K562 (cell line): ENCODE measurements around the gene DNAJB6. TPM values are rescaled to one million over a fixed set of nuclear protein-coding genes. Genes with fewer than 3 reads are reported as not detected.
A peak's percentile ranks its signal among the peaks of the same experiment; 100 is the strongest.

Experiments
- ATF7 ChIP-seq: fragments of 450-650 bp; IDR thresholded peaks from 2 replicates; pipeline ENCODE4 v1.7.1; 2014; ENCODE audit warnings: mild to moderate bottlenecking, moderate library complexity
- CBFB ChIP-seq: sonication (generic); formaldehyde crosslinking; IDR thresholded peaks from 2 replicates; pipeline ENCODE4 v1.4.0; 2020; ENCODE audit warnings: mild to moderate bottlenecking, missing genetic modification reagents
- ETS2 ChIP-seq: IDR thresholded peaks from 2 replicates; pipeline ENCODE4 v1.6.1; 2016; ENCODE audit warnings: borderline replicate concordance, missing genetic modification characterization, mild to moderate bottlenecking, moderate library complexity, missing compliant biosample characterization; ENCODE audit not compliant: poor library complexity, severe bottlenecking
- GATA2 ChIP-seq: sonication (generic); formaldehyde crosslinking; IDR thresholded peaks from 2 replicates; pipeline ENCODE4 v1.4.0; 2020; ENCODE audit warnings: mild to moderate bottlenecking, missing genetic modification reagents
- HDGF ChIP-seq: fragments of 450-650 bp; IDR thresholded peaks from 2 replicates; pipeline ENCODE4 v1.6.1; 2016
- HMBOX1 ChIP-seq: sonication (generic); IDR thresholded peaks from 2 replicates; pipeline ENCODE4 v1.6.1; 2016
- HMGN3 ChIP-seq: IDR thresholded peaks from 2 replicates; pipeline ENCODE4 v1.6.1; 2011; ENCODE audit warnings: borderline replicate concordance, low read depth, mild to moderate bottlenecking, mixed read lengths, low read length; ENCODE audit not compliant: insufficient read length; ENCODE audit errors: extremely low read depth
- MAZ ChIP-seq, 2 experiments: fragments of 450-650 bp in 1 of 2; sonication (generic) in 1 of 2; formaldehyde crosslinking; IDR thresholded peaks in 1 of 2; conservative IDR thresholded peaks in 1 of 2; 2 replicates each; pipeline versions ENCODE4 v1.4.0 to v1.5.0; 2020; ENCODE audit warnings: mild to moderate bottlenecking in 1 of 2, missing genetic modification reagents in 1 of 2
- NR1H2 ChIP-seq: sonication (generic); formaldehyde crosslinking; IDR thresholded peaks from 2 replicates; pipeline ENCODE4 v1.4.0; 2020; ENCODE audit warnings: mild to moderate bottlenecking, missing genetic modification reagents
- POLR2AphosphoS5 ChIP-seq: IDR thresholded peaks from 2 replicates; pipeline ENCODE4 v1.6.1; 2011; ENCODE audit warnings: mild to moderate bottlenecking, low read depth, low read length, moderate library complexity; ENCODE audit not compliant: control insufficient read depth, insufficient read depth
- RB1 ChIP-seq: fragments of 450-650 bp; IDR thresholded peaks from 2 replicates; pipeline ENCODE4 v1.6.1; 2017; ENCODE audit warnings: low read depth, mild to moderate bottlenecking
- SIRT6 ChIP-seq: IDR thresholded peaks from one replicate; pipeline ENCODE4 v1.6.1; 2012; ENCODE audit warnings: low read depth, mild to moderate bottlenecking, control low read depth, inconsistent platforms, low read length, moderate library complexity
- U2AF1 ChIP-seq: fragments of 200-400 bp; formaldehyde crosslinking; optimal IDR thresholded peaks from 2 replicates; pipeline ENCODE3; 2017; ENCODE audit warnings: mild to moderate bottlenecking, low read depth, low read length, moderate library complexity
- ZC3H8 ChIP-seq: fragments of 450-650 bp; IDR thresholded peaks from 2 replicates; pipeline ENCODE4 v1.6.1; 2017
- ZFP30 ChIP-seq: fragments of 250-450 bp; sonication (Bioruptor Pico); IDR thresholded peaks from 2 replicates; pipeline ENCODE4 v1.8.0; 2022; ENCODE audit warnings: moderate library complexity, mild to moderate bottlenecking, inconsistent platforms, borderline replicate concordance
- ZNF311 ChIP-seq: fragments of 250-450 bp; sonication (Bioruptor Pico); IDR thresholded peaks from 2 replicates; pipeline ENCODE4 v1.4.0; 2020; ENCODE audit warnings: mild to moderate bottlenecking, moderate library complexity
- ZNF324 ChIP-seq: fragments of 250-450 bp; sonication (Bioruptor Pico); IDR thresholded peaks from 2 replicates; pipeline ENCODE4 v1.4.0; 2020; ENCODE audit warnings: mild to moderate bottlenecking
- ZNF609 ChIP-seq: sonication (generic); formaldehyde crosslinking; IDR thresholded peaks from 2 replicates; pipeline ENCODE4 v1.8.1; 2023; ENCODE audit warnings: missing genetic modification reagents, mild to moderate bottlenecking, borderline replicate concordance
- polyA plus RNA-seq, 8 experiments: library from polyadenylated mRNA; depleted of rRNA in 4 of 8; stranded (reverse) in 5 of 8; unstranded in 3 of 8; fragments of >200 nt; fragmentation: Nextera tagmentation in 2 of 8; fragmentation: Illumina TruSeq in 1 of 8; extraction: Ambion mirVana in 2 of 8; extraction: Trizol in 1 of 8; gene quantifications; 2 replicates each; pipeline versions ENCODE4 v1.2.1 to v1.2.3, GENCODE V29; 2011 to 2014; ENCODE audit warnings: inconsistent platforms in 1 of 8, missing spikeins in 1 of 8
- total RNA-seq, 7 experiments: library from RNA; depleted of rRNA in 6 of 7; stranded (reverse); fragments of >200 nt in 6 of 7; fragmentation: Illumina TruSeq in 2 of 7; extraction: Trizol in 2 of 7; gene quantifications; 2 replicates each; pipeline versions ENCODE4 v1.2.1 to v1.2.3, GENCODE V29; 2011 to 2021; ENCODE audit warnings: low replicate concordance in 1 of 7
- TF ChIP-seq, protein P1 (sequence below): fragments of 450-650 bp; IDR thresholded peaks from 2 replicates; pipeline ENCODE4 v1.6.1; 2014; ENCODE audit warnings: low read depth, mild to moderate bottlenecking, moderate library complexity, borderline replicate concordance

Gene DNAJB6
- total and polyA plus RNA-seq, 9 of the 15 experiments (the other 6 are each of a cell fraction or from before 2014, with no cell fraction given) = 84.5 to 158 (median 135) TPM

GRCh38 chr7:157401567-157402387 lies 65.0 kb downstream of the DNAJB6 start (continued):
- peak; percentile 88; the same call in 1 of the 2 replicates for TF ChIP-seq ZNF609 (CRISPR knock-in tag)
- TF ChIP-seq ATF7 = peak; percentile 81
- TF ChIP-seq GATA2 (CRISPR knock-in tag) = peak; percentile 94
- no peak for TF ChIP-seq ZC3H8
- 0 out of 2 replicates have a peak, but pooled peaks have one; percentile 32 for TF ChIP-seq RB1
- no peak for TF ChIP-seq ZNF311
- TF ChIP-seq ETS2 (tag) = no peak
- no peak for TF ChIP-seq HMBOX1
- no peak for TF ChIP-seq U2AF1
- no peak for TF ChIP-seq ZFP30 (CRISPR knock-in tag)
- TF ChIP-seq CBFB = peak; percentile 96
- peak; percentile 85 for TF ChIP-seq POLR2AphosphoS5
- TF ChIP-seq, protein P1, sequence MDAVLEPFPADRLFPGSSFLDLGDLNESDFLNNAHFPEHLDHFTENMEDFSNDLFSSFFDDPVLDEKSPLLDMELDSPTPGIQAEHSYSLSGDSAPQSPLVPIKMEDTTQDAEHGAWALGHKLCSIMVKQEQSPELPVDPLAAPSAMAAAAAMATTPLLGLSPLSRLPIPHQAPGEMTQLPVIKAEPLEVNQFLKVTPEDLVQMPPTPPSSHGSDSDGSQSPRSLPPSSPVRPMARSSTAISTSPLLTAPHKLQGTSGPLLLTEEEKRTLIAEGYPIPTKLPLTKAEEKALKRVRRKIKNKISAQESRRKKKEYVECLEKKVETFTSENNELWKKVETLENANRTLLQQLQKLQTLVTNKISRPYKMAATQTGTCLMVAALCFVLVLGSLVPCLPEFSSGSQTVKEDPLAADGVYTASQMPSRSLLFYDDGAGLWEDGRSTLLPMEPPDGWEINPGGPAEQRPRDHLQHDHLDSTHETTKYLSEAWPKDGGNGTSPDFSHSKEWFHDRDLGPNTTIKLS = peak; percentile 39; the same call in 1 of the 2 replicates
- no peak for TF ChIP-seq NR1H2 (CRISPR knock-in tag)
- peak; percentile 89 for TF ChIP-seq HDGF
- no peak for TF ChIP-seq ZNF324 (CRISPR knock-in tag)
- TF ChIP-seq HMGN3 = peak; percentile 92
- TF ChIP-seq SIRT6 = no peak
- peak; percentile 61 to 65; a peak in 3 of 4 replicates for TF ChIP-seq MAZ (CRISPR knock-in tag; conservative IDR thresholded peaks at IDR 0.05 in 1 of 2, IDR thresholded peaks at IDR 0.05 in 1 of 2)
